Right ventricle myocardium superior (tissue), 1 donor: ENCODE measurements around the gene HELB. TPM values are rescaled to one million over a fixed set of nuclear protein-coding genes. Genes with fewer than 3 reads are reported as not detected.

ENCODE experiments used
- ATAC-seq: fragments of 200-7000 bp; cut with Tn5 transposase; one replicate; pipeline ENCODE4 v1.9.1; 2020; ENCODE audit warnings: mild to moderate bottlenecking; ENCODE audit not compliant: poor library complexity
- DNase-seq: peaks from one replicate; pipeline ENCODE4 v3.0.0-alpha.2; 2020
- intact Hi-C: fragments of 100-400 bp; cut with DNase I; formaldehyde crosslinking; loops from one replicate; pipeline ENCODE4 v1.11.2; 2022
- long read RNA-seq: library from polyadenylated mRNA; unstranded; transcript quantifications from one replicate; pipeline ENCODE4 v2.0.0, GENCODE V29; 2021
- total RNA-seq: library from RNA; stranded (reverse); fragmentation: NEBNext Ultra II Directional; extraction: Animal tissue kit (Norgen Biotek cat#: 25700); gene quantifications from one replicate; pipeline ENCODE4 v1.2.1, GENCODE V29; 2021
- donor health status: DM: no; HTN: yes; CAD: no; lungs with severe emphysema.

Gene HELB
- total RNA-seq: 0.81 TPM
- long read RNA-seq: 0 reads

DNA sequence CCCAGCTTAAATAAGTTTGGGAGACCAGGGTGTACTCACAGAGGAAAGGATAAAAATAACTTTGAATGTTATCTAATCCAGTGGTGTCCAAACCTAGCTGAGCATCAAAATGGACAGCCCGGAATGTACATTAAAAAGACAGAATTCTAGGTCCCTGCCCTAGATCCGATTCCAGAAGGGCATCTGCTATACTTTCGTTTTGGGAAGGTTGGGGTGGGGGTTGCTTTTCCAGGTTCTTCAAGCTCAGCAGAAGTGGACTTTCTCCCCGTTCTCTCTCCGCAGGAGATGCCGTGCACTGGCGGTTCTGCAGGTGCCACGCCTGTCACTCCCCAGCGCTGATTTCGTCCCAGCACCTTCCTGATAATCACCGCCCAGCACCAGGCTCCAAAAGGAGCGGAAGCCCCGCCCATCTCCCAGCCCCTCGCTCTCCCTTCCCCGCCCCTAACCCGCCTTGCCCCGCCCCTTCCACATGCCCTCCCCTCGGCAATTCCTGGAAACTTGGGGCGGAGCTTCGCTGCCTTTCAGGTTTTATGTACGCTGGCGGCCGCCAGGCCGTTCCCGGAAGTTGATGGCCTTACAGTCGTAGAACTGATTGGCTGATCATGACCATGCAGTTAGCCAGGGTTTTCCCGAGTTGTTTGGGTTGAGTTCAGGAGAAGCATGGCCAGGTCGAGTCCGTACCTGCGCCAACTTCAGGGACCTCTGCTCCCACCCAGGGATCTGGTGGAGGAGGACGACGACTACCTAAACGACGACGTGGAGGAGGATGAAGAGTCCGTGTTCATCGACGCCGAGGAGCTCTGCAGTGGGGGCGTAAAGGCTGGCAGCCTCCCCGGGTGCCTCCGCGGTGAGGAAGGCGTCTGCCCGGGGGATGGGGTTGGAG is at the start of gene HELB:
HELB (plus strand) TSS at position 550 of the 883 bp plus-strand sequence; CDS start at position 661, 111 bp downstream.
- intact Hi-C loops: no loop called here
- ATAC-seq (peak; percentile 100), DNase-seq (peak; percentile 99)

DNA sequence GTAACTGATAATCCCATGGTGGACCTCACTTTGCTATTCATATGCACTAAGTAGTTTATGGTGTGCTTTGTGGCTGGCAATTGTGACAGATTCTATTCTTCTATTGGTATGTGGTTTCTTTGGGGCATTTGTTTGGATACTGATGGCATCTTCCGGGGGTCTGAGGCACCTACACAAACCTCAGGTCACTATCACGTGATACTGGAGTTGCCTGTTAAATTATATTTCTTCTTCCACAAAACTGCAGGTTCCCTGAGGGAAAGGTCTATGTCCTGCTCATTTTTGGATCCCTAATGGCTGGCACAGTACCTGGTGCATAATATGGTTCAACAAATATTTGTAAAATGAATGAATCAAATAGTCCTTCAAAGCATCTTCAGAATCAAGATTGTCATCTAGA is 49.5 kb upstream of the HELB start:
- DNase-seq (no peak), ATAC-seq (no peak)
- intact Hi-C loops: no loop called here

DNA sequence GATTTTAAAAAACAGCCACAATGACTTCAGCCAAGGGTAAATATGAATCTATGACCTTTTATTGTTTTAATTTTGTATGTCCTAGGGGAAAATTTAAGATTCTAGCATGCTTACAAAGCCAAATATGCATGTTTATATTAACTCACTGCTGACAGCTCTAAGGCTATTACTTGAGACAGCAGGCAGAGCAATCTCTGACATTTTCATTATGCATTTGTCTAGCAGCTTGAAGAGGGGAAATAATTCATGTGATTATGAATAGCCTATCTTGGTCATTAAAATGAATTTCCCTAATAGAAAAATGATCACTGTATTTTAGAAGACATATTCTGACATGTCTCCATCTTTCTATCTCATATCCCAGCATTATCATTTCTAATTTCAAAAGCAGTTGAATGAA is 46.6 kb upstream of the HELB start:
- intact Hi-C loops: no loop called here
- ATAC-seq (no peak), DNase-seq (no peak)

DNA sequence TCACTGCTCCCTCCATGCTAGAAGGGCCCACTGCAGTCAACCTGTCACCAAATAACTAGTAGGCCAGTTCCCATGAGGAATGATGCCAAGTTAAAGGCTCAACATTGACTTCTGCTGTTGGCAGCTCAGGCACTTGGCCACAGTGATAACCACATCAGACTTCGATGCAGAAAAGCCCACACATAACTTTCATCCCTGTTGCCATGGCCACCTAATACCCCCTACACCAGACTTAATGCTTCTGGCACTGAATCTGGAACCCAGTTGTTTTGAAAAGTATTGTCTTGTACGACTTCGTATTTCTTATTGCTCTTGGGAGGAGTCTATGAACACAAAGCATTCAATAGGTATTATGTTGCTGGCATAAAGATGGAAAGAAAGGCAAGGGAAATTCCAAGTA is 44.3 kb upstream of the HELB start:
- intact Hi-C loops: no loop called here
- DNase-seq (no peak), ATAC-seq (no peak)

DNA sequence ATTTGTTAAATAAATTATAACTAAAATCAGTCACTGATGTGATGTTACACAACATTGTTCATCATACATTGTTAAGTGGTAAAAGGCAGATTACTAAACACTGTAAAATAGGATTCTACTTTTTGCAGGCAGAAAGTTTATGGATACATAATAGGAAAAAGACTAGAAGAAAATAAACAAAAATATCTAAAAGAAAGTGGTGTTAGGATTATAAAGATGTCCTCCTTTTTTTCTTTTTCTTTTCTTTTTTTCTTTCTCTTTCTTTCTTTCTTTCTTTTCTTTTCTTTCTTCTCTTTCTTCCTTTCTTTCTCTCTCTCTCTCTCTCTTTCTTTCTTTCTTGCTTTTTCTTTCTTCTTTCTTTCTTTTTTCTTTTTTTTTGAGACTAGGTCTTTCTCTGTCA is 39.6 kb upstream of the HELB start:
- DNase-seq (no peak), ATAC-seq (no peak)
- intact Hi-C loops: no loop called here

DNA sequence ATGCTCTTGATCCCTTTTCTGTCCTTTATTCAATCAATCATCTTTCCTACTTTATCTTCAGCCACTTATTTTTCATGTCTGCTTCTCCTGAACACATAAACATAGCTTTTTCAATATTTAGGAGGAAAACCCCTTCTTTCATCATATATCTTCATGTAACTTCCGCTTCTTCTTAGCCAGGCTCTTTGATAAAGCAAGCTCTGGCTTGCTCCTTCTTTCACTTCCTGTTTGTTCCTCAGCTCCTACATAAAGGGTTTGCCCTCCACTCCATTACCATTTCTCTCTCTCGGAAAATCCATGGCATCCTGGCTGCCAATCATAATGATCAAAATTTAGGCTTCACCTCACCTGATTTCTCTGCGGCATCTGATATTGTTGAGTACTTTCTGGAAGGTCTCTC is 33.7 kb upstream of the HELB start:
- intact Hi-C loops: no loop called here
- peak; percentile 52 for ATAC-seq
- no peak for DNase-seq

DNA sequence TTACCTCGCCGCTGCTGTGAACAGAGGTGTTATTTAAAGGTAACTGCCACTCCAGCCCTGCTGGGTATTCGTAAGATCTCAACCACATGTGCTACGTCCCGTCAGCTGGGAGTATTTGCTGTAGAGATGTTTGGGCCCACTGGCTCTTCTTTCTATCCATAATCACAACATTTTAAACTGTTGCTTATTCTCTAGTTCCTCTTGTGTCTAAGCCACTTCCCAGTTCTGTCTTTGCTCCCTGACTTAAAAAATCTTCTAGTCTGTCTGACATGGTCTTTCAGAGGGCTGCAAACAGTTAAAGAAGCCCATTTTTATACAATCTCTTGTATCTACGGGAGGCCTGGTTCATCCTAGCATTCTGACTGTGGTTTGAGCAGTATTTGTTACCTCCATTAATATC is 33.2 kb upstream of the HELB start:
- intact Hi-C loops: no loop called here
- peak; percentile 36 for ATAC-seq
- DNase-seq: no peak

DNA sequence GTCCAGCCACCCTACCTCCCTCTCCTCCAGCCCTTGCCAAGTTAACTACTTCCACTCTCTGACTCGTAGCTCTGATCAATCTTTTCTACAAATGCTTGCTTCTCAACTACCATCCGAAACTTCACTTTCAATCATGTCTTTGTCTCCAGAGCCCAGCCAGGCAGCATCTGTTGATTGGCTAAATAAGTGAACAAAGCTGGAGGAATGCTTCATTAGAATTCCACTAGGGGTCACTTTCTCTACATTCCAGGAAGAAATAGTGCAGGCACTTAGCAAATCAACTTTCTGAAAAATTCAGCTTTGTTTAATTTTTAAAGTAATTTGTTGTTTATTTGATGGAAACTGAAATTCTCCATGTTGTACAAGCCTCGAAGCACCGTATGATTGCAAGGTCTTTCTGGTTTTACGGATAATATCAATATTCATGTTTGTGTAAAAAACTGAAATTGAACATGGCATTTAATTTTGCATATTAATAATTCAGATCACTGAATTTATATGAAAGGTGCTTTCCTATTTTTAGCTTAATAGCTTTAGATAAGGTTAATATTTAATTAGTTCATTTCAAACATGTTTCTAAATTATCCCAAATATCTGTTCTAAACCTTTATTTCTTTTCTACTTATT is 32.4 kb upstream of the HELB start:
- intact Hi-C loops: loop anchor here (10.0 kb wide), 1 partner anchor 425 kb away; no protein-coding TSS in a partner anchor
- ATAC-seq (peak; percentile 61), DNase-seq (no peak)

DNA sequence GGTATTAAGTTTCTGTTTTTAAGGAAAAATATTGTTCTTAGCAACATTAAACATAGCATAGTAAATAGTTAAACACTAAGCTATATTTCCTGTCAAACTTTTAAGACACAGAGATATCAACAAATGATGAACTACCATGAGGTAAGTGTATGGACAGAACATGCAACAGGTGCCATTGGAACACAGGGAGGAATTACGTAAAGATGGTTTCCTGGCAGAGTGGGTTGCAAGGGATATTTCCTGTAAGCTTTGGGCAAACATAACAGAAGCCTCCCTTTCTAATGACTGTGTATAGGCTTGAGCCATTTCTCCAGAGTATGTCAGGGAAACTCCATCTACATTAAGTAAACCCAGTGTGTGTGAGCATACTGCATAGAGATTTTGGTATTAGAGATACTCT is 31.7 kb upstream of the HELB start:
- DNase-seq: no peak
- intact Hi-C loops: loop anchor here (10.0 kb wide), 1 partner anchor 424 kb away; no protein-coding TSS in a partner anchor
- ATAC-seq: no peak

DNA sequence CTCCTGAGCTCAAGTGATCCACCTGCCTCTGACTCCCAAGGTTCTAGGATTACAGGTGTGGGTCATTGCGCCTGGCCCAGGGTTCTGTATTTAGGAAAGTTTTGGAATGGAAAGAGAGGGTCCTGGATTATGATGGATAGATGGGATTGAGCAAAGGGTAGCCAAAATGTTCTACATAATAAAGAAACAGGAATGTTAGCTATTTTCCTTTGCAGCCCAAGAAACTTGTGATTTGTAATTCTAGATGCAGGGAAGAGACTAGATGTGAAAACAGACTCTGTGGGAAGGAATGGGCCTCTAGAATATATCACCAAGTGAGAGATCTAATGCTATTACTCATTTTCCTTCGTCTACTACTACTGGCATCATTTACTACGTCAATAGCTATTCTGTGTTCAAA is 29.6 kb upstream of the HELB start:
- intact Hi-C loops: loop anchor here (10.0 kb wide), 1 partner anchor 422 kb away; no protein-coding TSS in a partner anchor
- no peak for ATAC-seq
- DNase-seq: no peak

DNA sequence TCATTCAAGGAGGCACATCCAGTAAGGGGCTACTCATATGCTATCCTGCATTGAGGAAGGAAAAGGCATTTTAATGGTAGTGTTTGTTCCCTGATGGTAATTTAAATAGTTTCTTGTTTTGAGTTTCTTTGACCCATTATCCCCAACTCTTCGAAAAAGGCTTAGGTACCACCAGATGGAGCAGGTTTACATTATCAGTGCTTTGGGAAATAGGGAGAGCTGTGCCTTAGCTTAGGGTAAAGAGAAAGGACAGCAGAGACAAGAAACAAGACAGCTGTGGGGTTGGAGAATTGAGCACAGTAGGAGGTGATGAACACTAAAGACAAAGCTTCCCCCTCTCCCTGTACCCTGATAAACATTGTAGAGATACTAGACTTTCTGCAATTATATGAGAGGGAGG is 29.1 kb upstream of the HELB start:
- intact Hi-C loops: loop anchor here (10.0 kb wide), 1 partner anchor 422 kb away; no protein-coding TSS in a partner anchor
- DNase-seq: no peak
- ATAC-seq: no peak

DNA sequence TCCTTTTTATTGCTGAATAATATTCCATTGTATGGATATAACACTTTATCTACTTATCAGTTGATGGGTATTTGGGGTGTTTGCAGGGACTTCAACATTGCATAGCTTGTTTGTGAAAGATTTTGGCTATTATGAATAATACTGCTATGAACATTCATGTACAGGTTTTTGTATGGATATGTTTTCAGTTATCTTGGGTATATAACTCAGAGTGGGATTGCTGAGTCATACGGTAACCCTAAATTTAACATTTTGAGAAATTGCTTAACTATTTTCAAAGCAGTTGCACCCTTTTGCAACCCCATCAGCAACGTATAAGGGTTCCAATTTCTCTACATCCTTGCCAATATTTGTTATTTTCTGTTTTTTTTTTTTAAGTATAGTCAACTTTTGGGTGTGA is 27.3 kb upstream of the HELB start:
- ATAC-seq (no peak), DNase-seq (no peak)
- intact Hi-C loops: loop anchor here (5.0 to 10.0 kb wide), 2 partner anchors 127 to 420 kb away; no protein-coding TSS in a partner anchor

DNA sequence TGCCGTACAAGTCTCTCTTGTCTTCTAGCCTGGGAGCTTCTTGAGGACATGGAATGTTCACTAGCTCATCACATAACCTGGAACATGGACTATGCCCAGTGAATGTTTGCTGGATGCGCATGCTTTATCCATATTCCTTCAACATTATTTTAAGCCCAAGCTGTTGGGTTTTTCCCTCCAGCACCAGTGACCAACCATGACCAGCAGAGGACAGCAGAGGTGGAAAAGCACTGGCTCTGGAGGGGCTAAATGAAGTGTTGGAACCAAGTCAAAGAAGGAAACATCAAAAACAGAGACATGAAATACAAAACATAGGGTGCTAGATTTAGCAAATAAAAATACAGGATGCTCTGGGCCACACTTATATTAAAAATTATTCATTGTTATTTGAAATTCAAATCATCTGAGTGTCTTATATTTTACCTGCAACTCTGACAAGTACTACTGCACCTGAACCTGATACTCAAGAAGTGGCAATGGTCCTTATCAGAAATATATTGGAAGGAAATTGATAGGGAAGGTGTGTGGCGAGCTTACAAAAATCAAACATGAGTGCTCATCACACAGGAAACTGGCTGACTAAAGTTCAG is 23.1 kb upstream of the HELB start:
- ATAC-seq (no peak), DNase-seq (no peak)
- intact Hi-C loops: loop anchor here (5.0 to 10.0 kb wide), 2 partner anchors 123 to 416 kb away; no protein-coding TSS in a partner anchor

DNA sequence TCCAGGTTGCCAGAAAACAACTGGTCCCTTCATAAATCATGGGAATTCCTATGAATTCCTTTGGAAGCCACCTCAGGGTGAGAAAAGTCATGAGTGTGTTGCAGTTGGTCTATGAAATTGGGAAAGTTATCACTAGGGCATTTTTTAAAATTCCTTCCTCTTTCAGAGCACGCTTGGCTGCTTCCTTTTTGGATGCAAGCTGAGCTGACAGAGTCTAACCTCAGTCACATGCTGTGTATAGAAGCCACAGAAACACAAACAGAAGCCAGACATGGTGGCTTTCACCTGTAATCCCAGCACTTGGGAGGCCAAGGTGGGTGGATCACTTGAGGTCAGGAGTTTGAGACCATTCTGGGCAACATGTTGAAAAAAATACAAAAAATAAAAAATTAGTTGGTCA is 21.7 kb upstream of the HELB start:
- intact Hi-C loops: no loop called here
- DNase-seq: no peak
- ATAC-seq: no peak

DNA sequence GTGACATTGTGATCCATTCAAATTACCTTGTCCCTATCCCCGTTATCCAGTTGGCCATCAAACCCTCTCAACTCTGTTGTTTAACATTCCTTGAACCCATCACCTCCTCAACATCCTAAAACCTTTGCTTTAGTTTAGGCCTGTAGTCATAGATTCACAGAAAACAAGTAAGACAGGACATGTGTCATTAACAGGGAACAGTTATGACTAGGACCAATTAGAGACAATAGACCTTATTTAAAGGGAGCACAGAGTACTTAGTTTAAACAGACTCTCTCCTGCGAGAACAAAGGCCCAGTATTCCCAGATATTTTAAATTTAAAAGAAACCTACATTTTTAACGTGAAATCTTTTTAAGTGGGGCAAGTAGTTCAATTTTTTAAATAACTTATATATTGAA is 20.0 kb upstream of the HELB start:
- ATAC-seq: no peak
- intact Hi-C loops: no loop called here
- DNase-seq: no peak

DNA sequence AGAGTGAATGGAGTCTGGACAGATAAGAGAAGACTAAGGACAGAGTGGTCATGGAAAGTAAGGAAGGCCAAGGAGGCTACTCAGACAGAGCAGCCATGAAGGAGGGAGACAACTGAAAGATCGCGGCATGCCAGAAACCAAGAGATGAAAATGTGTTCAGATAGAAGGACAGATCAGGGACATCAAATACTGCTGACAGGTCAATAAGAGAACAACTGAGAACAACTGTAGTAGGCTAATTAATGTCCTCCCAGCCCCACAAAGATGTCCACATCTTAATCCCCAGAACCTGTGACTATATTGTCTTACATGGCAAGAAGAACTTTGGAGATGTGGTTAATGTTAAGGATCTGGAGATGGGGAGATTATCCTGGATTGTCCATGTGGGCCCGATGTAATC is 15.0 kb upstream of the HELB start:
- DNase-seq: no peak
- no peak for ATAC-seq
- intact Hi-C loops: no loop called here

DNA sequence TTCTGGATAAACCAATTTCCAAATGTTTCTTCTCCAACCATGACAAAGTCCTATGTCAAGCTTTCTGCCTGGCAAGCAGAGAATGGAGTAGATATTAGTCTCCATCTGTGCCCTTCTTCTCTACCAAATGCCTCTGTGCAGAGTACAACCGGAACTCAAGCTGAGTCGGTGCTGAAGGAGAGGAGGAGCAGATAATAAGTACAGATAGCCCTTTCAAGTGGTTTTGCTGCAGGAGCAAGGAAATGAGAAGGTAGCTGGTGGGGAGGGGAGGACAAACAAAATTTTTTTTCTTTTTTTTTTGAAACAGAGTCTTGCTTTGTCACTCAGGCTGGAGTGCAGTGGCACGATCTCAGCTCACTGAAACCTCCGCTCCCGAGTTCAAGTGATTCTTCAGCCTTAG is 14.2 kb upstream of the HELB start:
- DNase-seq (no peak), ATAC-seq (no peak)
- intact Hi-C loops: no loop called here

DNA sequence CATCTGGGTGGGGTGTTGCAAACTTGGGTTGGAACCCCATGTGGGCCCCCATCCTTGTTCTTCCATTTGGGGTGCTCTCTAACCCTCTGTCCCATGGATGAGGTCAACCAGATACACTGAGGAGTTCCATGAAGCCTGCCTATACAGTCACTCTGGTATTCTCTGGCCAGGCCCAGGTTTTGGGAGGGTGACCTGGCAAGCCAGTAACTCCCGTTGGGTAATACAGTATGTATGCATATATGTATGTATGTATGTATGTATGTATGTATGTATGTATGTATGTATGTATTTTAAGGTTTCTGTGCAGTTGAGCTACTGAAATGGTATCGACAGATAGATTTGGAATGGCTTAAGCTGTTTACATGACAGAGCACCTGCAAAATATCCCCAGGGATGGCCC is 12.8 kb upstream of the HELB start:
- ATAC-seq: no peak
- DNase-seq: no peak
- intact Hi-C loops: no loop called here

DNA sequence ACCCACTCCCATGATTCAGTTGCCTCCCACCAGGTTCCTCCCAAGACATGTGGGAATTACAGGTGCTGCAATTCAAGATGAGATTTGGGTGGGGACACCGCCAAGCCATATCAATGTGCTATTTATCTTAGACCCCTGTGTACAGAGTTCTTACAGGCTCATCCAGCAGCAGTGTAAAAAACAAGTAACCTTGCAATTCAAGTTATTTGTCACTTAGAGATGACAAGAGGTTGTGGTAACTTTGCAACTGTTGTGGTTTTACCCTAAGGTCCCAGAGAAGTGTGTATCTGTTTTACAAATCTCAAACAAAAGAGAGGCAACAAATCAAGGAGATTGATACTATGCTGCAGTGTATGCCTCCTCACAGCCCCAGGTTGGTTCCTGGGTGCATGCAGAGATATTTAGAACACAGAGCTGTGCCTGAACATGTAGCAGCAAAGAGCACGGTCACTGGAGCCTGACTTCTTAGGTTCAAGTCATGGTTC is 11.5 kb upstream of the HELB start:
- ATAC-seq (no peak), DNase-seq (no peak)
- intact Hi-C loops: no loop called here
